HepG2 (cell line): ENCODE measurements around the gene TGFA.

Source experiments
- AGO2 ChIP-seq: fragments of 200-400 bp; formaldehyde crosslinking; optimal IDR thresholded peaks from 2 replicates; pipeline ENCODE3; 2017; ENCODE audit warnings: mild to moderate bottlenecking, low read depth, low read length, moderate library complexity
- CAMTA2 ChIP-seq: sonication (generic); formaldehyde crosslinking; IDR thresholded peaks from 2 replicates; pipeline ENCODE4 v1.4.0; 2020; ENCODE audit warnings: mild to moderate bottlenecking, missing genetic modification reagents, borderline replicate concordance
- GATAD1 ChIP-seq: IDR thresholded peaks from 2 replicates; pipeline ENCODE4 v1.6.1; 2016; ENCODE audit warnings: missing genetic modification reagents, missing compliant biosample characterization
- LCORL ChIP-seq, 2 experiments: fragments of 450-650 bp in 1 of 2; sonication (generic) in 1 of 2; formaldehyde crosslinking in 1 of 2; IDR thresholded peaks; 2 replicates each; pipeline versions ENCODE4 v1.5.0 to v1.6.1; 2017 to 2020; ENCODE audit warnings: antibody characterized with exemption in 1 of 2, missing genetic modification reagents in 1 of 2
- MYC ChIP-seq: sonication (generic); formaldehyde crosslinking; IDR thresholded peaks from 2 replicates; pipeline ENCODE4 v1.9.0; 2021; ENCODE audit warnings: missing genetic modification reagents, borderline replicate concordance
- PAX8 ChIP-seq: sonication (generic); formaldehyde crosslinking; IDR thresholded peaks from 2 replicates; pipeline ENCODE4 v1.8.0; 2022; ENCODE audit warnings: mild to moderate bottlenecking, missing genetic modification reagents, borderline replicate concordance
- POLR2A ChIP-seq, 2 experiments: IDR thresholded peaks; 2 replicates each; pipeline ENCODE4 v1.6.1; 2011; ENCODE audit warnings: low read depth in 2 of 2, low read length in 2 of 2, mild to moderate bottlenecking in 1 of 2, moderate library complexity in 1 of 2; ENCODE audit not compliant: insufficient read depth in 1 of 2
- ZNF850 ChIP-seq: sonication (generic); formaldehyde crosslinking; conservative IDR thresholded peaks from 2 replicates; pipeline ENCODE4 v1.9.0; 2021; ENCODE audit warnings: mild to moderate bottlenecking, missing genetic modification reagents
- ZZZ3 ChIP-seq: sonication (generic); formaldehyde crosslinking; IDR thresholded peaks from 2 replicates; pipeline ENCODE4 v1.4.0; 2020; ENCODE audit warnings: missing genetic modification reagents, mild to moderate bottlenecking, borderline replicate concordance
- TF ChIP-seq, protein P1 (sequence below): IDR thresholded peaks from 2 replicates; pipeline ENCODE4 v1.6.1; 2012; ENCODE audit warnings: inconsistent platforms
- TF ChIP-seq, protein P2 (sequence below): sonication (generic); formaldehyde crosslinking; IDR thresholded peaks from 2 replicates; pipeline ENCODE4 v1.4.0; 2020; ENCODE audit warnings: missing genetic modification reagents, borderline replicate concordance
- TF ChIP-seq, protein P3 (sequence below): sonication (generic); formaldehyde crosslinking; IDR thresholded peaks from 2 replicates; pipeline ENCODE4 v1.4.0; 2020; ENCODE audit warnings: mild to moderate bottlenecking, missing genetic modification reagents
- TF ChIP-seq, protein P4 (sequence below): fragments of 450-650 bp; IDR thresholded peaks from 2 replicates; pipeline ENCODE4 v1.6.1; 2017
- TF ChIP-seq, protein P5 (sequence below): sonication (generic); formaldehyde crosslinking; IDR thresholded peaks from 2 replicates; pipeline ENCODE4 v1.5.0; 2020; ENCODE audit warnings: missing genetic modification reagents

DNA sequence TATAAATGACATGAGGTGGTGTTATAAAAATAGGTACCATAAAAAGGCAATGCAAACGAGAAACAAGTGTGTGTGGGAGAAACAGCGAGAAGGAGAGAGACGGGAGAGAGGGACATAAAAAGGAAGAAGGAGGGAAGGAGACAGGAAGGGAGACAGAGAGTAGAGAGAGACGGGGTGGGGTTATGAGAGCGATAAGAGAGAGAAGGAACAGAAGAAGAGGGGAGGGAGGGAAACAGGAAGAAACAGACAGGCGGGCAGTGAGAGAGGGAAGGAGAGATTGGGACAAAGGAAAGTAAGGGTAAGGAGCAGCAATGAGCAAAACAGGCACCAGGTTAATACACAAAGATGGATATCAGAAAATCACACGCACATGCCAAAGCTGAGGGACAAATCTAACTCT lies 83.7 kb downstream of the TGFA start:
- TF ChIP-seq PAX8 (CRISPR knock-in tag) (no peak), ZNF850 (CRISPR knock-in tag) (no peak), POLR2A (IDR thresholded peaks at IDR 0.05; ENCODE audit: insufficient read depth in 1 of 2, low read depth in 2 of 2, low read length in 2 of 2) (no peak), GATAD1 (CRISPR knock-in tag) (no peak), LCORL (IDR thresholded peaks at IDR 0.05) (no peak), LCORL (CRISPR knock-in tag; IDR thresholded peaks at IDR 0.05) (no peak), AGO2 (no peak), ZZZ3 (no peak), CAMTA2 (CRISPR knock-in tag) (no peak), MYC (CRISPR knock-in tag) (no peak)
- TF ChIP-seq, protein P1, sequence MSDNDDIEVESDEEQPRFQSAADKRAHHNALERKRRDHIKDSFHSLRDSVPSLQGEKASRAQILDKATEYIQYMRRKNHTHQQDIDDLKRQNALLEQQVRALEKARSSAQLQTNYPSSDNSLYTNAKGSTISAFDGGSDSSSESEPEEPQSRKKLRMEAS: no peak
- TF ChIP-seq, protein P2, sequence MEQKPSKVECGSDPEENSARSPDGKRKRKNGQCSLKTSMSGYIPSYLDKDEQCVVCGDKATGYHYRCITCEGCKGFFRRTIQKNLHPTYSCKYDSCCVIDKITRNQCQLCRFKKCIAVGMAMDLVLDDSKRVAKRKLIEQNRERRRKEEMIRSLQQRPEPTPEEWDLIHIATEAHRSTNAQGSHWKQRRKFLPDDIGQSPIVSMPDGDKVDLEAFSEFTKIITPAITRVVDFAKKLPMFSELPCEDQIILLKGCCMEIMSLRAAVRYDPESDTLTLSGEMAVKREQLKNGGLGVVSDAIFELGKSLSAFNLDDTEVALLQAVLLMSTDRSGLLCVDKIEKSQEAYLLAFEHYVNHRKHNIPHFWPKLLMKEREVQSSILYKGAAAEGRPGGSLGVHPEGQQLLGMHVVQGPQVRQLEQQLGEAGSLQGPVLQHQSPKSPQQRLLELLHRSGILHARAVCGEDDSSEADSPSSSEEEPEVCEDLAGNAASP (CRISPR knock-in tag): no peak
- TF ChIP-seq, protein P3, sequence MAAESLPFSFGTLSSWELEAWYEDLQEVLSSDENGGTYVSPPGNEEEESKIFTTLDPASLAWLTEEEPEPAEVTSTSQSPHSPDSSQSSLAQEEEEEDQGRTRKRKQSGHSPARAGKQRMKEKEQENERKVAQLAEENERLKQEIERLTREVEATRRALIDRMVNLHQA: no peak
- TF ChIP-seq, protein P4, sequence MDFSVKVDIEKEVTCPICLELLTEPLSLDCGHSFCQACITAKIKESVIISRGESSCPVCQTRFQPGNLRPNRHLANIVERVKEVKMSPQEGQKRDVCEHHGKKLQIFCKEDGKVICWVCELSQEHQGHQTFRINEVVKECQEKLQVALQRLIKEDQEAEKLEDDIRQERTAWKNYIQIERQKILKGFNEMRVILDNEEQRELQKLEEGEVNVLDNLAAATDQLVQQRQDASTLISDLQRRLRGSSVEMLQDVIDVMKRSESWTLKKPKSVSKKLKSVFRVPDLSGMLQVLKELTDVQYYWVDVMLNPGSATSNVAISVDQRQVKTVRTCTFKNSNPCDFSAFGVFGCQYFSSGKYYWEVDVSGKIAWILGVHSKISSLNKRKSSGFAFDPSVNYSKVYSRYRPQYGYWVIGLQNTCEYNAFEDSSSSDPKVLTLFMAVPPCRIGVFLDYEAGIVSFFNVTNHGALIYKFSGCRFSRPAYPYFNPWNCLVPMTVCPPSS: no peak
- TF ChIP-seq, protein P5, sequence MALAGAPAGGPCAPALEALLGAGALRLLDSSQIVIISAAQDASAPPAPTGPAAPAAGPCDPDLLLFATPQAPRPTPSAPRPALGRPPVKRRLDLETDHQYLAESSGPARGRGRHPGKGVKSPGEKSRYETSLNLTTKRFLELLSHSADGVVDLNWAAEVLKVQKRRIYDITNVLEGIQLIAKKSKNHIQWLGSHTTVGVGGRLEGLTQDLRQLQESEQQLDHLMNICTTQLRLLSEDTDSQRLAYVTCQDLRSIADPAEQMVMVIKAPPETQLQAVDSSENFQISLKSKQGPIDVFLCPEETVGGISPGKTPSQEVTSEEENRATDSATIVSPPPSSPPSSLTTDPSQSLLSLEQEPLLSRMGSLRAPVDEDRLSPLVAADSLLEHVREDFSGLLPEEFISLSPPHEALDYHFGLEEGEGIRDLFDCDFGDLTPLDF (CRISPR knock-in tag): no peak
